Activated T-helper 1 cell treated with Interleukin-2 at 50 U/mL for 16 hours (primary cell): Measurements from ENCODE around the gene SCIMP.
"Not testable (repeated sequence)": the region's sequence is repeated elsewhere in the genome, so short reads cannot be mapped to it uniquely, and the experiment has no call there.

Source experiments
- DNase-seq: peaks from one replicate; pipeline ENCODE4 v3.0.0-alpha.2; 2020; ENCODE audit warnings: low read depth

SCIMP gene

GRCh38 chr17:5184288-5184687, 50.4 kb downstream of the SCIMP start:
- no peak for DNase-seq

DNA sequence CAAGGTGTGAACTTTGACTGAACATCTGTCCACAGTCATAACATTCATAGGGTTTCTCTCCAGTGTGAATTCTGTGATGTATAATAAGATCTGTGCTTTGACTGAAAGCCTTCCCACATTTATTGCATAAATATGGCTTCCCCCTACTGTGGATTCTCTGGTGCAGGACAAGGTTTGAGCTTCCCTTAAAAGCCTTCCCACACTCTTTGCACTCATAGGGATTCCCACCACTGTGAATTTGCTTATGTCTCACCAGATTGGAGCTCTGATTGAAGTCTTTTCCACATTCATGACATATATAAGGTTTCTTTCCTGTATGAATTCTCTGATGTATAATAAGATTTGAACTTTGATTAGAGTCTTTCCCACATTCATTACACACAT, 51.3 kb downstream of the SCIMP start:
- DNase-seq = no peak

DNA sequence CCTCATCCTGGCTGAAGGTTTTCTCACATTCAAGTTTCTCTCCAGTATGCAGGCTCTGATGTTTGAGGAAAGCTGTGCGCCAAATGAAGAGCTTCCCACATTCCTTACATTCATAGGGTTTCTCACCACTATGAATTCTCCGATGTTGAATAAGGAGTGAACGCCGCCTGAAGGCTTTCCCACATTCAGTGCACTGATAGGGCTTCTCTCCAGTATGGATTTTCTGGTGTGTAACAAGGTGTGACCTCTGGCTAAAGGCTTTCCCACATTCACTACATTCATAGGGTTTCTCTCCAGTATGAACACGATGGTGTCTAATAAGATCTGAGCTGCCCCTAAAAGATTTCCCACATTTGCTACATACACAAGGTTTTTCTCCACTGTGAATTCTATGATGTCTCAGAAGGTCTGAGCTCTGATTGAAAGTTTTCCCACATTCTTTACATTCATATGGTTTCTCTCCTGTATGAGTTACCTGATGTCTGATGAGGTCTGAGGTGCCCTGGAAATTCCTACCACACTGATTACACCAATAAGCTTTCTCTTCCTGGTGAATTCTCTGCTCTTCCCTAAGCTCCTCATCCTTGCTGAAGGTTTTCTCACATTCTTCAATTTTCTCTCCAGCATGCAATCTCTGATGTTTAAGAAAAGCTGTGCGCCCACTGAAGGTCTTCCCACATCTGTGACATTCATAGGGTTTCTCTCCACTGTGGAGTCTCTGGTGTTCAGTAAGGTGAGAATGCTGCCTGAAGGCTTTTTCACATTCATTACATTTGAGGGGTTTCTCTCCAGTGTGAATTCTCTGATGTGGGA, 51.9 kb downstream of the SCIMP start:
- DNase-seq = no peak

DNA sequence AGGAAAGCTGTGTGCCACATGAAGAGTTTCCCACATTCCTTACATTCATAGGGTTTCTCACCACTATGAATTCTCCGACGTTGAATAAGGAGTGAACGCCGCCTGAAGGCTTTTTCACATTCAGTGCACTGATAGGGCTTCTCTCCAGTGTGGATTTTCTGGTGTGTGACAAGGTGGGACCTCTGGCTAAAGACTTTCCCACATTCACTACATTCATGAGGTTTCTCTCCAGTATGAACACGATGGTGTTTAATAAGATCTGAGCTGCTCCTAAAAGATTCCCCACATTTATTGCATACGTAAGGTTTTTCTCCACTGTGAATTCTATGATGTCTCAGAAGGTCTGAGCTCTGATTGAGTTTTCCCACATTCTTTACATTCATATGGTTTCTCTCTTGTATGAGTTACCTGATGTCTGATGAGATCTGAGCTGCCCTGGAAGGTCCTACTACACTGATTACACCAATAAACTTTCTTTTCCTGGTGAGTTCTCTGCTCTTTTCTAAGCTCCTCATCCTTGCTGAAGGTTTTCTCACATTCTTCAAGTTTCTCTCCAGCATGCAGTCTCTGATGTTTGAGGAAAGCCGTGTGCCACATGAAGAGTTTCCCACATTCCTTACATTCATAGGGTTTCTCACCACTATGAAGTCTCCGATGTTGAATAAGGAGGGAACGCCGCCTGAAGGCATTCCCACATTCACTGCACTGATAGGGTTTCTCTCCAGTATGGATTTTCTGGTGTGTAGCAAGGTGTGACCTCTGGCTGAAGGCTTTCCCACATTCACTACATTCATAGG, 53.0 kb downstream of the SCIMP start:
- no peak for DNase-seq

DNA sequence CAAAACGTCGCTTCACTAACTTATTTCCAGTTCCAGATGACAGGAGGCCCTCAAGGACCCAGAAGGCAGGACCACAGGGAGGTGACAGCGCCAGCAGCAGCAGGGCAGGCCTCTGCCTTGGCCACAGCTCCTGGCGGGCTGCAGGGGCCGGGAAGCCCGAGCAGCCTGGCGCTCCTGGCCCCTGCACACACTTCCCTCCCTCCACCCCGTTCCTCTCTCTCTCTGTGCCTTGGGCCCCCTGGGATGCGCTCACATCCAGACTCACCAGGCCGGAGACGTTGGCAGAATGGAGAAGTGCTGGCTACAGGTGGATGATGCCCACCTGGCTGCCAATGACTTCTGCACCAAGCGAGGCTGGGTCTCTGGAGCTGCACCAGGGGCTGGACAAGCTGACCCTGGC, 55.7 kb downstream of the SCIMP start:
- no peak for DNase-seq

DNA sequence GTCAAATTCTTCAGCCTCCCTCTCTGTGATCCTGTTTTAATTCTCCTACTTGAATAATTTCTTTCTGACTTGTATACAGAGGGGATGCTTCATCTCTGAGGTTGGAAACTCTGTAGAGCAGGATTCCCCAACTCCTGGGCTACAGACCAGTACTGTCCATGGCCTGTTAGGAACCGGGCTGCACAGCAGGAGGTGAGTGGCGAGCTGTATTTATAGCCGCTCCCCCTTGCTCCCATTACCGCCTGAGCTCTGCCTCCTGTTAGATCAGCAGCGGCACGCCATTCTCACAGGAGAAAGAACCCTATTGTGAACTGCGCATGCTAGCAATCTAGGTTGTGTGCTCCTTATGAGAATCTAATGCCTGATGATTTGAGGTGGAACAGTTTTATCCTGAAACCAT, 59.6 kb downstream of the SCIMP start:
- not testable (repeated sequence) for DNase-seq

DNA sequence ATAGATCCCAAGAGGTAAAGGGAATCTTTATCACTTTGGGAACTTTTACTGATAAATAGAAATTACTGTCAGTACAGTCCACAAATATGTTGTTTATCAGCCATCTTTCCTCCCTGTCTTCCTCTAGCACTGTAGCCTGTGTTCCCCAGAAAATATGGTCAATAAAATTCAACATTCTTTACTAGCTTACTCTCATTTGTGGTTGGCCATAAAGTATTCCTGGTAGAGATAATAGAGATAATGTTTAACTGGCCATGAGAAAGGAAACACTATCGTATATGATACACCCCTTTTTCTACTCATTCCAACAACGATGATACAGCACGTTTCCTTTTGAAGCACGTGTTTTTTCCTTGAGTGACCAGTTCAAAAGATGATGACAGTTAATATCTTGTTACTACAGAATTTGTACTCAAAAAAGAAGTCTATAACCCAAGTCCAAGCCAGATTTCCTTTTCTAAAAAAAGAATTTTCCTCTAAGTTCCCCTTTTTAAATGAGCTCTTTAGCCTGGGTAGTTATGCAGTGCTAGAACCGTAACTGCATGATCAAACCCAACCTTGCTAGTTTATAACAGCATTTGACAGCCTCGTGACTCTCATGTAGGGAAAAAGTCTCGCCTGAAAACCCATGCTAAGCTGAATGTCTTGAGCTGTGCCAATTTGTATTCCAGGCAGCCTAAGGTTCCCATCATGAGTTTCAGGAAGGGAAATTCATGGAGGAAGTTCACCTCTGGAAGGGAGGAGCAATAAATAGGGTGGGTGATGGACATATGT, 68.7 kb downstream of the SCIMP start:
- not testable (repeated sequence) for DNase-seq

DNA sequence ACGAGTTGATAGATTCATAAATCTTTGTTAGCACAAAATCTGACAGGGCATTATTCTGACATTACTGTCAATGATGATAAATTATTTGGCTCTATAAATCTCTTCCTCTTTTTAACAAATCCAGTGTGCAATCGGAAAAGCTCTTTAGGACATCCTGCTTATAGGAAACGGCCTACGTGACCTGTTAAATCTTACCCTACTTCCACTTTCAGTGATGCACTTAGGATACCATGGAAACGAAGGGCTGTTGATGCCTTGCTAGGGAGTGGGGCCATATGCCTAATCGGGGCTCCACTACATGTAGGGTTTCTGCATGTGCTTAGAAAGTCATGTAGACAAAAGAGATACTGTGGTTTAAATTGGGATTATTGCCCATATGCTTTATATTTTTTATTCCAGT, 70.2 kb downstream of the SCIMP start:
- no peak for DNase-seq

DNA sequence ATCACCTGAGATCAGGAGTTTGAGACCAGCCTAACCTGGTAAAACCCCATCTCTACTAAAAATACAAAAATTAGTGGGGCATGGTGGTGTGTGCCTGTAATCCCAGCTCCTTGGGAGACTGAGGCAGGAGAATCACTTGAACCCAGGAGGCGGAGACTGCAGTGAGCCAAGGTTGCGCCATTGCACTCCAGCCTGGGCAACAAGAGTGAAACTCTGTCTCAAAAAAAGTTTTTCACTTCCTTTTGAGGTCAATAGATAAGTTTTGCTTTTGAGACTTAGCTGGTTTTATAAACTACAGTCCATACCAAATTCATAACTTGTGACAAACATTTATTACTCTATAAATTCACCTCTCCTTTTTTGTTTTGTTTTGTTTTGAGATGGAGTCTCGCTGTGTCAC, 72.9 kb downstream of the SCIMP start:
- DNase-seq = not testable (repeated sequence)

DNA sequence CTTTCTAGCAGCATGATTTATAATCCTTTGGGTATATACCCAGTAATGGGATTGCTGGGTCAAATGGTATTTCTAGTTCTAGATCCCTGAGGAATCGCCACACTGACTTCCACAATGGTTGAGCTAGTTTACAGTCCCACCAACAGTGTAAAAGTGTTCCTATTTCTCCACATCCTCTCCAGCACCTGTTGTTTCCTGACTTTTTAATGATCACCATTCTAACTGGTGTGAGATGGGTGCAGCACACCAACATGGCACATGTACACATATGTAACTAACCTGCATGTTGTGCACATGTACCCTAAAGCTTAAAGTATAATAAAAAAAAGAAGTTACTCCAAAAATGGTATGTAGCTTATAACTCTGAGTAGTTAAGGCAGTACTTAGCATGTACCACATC, 74.0 kb downstream of the SCIMP start:
- DNase-seq = not testable (repeated sequence)
